Testis (tissue), 2 donors: ENCODE results near the gene ARPP19.

ENCODE experiments used
- POLR2A ChIP-seq: fragments of 450-650 bp; IDR thresholded peaks from one replicate; pipeline ENCODE4 v1.6.1; 2017; ENCODE audit warnings: antibody characterized with exemption, mild to moderate bottlenecking, moderate library complexity
- TF ChIP-seq, protein P1 (sequence below), 3 experiments: fragments of 450-650 bp in 2 of 3; fragments of 200-600 bp in 1 of 3; sonication (generic) in 1 of 3; IDR thresholded peaks; one replicate each; pipeline ENCODE4 v1.5.1; 2016 to 2019; ENCODE audit warnings: antibody characterized with exemption in 3 of 3, mild to moderate bottlenecking in 2 of 3, moderate library complexity in 1 of 3

DNA sequence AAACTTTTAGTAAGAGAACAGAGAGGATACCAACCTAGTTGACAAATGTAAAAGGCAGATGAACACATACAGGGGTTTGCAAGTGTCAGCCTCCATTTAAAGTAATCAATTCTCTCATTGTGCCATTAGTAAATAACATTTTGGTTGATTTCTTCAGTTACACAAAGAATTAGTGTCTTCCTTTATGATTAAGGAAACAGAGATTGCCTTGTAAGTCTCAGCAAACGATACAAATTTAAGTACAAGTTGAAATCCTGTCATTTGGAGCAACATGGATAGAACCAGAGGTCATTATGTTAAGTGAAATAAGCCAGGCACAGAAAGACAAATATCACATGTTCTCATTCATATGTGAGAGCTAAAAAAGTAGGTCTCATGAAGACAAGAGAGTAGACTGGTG is 66.2 kb downstream of the ARPP19 start:
- TF ChIP-seq, protein P1, sequence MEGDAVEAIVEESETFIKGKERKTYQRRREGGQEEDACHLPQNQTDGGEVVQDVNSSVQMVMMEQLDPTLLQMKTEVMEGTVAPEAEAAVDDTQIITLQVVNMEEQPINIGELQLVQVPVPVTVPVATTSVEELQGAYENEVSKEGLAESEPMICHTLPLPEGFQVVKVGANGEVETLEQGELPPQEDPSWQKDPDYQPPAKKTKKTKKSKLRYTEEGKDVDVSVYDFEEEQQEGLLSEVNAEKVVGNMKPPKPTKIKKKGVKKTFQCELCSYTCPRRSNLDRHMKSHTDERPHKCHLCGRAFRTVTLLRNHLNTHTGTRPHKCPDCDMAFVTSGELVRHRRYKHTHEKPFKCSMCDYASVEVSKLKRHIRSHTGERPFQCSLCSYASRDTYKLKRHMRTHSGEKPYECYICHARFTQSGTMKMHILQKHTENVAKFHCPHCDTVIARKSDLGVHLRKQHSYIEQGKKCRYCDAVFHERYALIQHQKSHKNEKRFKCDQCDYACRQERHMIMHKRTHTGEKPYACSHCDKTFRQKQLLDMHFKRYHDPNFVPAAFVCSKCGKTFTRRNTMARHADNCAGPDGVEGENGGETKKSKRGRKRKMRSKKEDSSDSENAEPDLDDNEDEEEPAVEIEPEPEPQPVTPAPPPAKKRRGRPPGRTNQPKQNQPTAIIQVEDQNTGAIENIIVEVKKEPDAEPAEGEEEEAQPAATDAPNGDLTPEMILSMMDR (IDR thresholded peaks at IDR 0.05), result no peak
- TF ChIP-seq POLR2A, result no peak
